Parathyroid adenoma (tissue), 2 donors: ENCODE results near the gene CLCN6.

Experiments
- H2AFZ ChIP-seq: fragments of 300-600 bp; sonication (generic); one replicate; pipeline ENCODE4 v1.7.0; 2017; ENCODE audit warnings: antibody characterized with exemption, mild to moderate bottlenecking
- H3K27ac ChIP-seq: fragments of 300-600 bp; sonication (generic); one replicate; pipeline ENCODE4 v1.7.0; 2017
- H3K27me3 ChIP-seq: fragments of 300-600 bp; sonication (generic); one replicate; pipeline ENCODE4 v1.7.0; 2017; ENCODE audit warnings: low read length; ENCODE audit not compliant: control insufficient read depth, insufficient read depth
- H3K36me3 ChIP-seq: fragments of 300-600 bp; sonication (generic); one replicate; pipeline ENCODE4 v1.7.0; 2017; ENCODE audit warnings: low read length; ENCODE audit not compliant: control insufficient read depth, insufficient read depth
- H3K4me1 ChIP-seq: fragments of 300-600 bp; sonication (generic); one replicate; pipeline ENCODE4 v1.7.0; 2017; ENCODE audit warnings: control low read depth
- H3K4me2 ChIP-seq: fragments of 300-600 bp; sonication (generic); one replicate; pipeline ENCODE4 v1.7.0; 2017; ENCODE audit warnings: low read length
- H3K4me3 ChIP-seq: fragments of 300-600 bp; sonication (generic); one replicate; pipeline ENCODE4 v1.7.0; 2017; ENCODE audit warnings: low read depth, low read length
- H3K79me2 ChIP-seq: fragments of 300-600 bp; sonication (generic); one replicate; pipeline ENCODE4 v1.7.0; 2017; ENCODE audit warnings: control low read depth
- H3K9ac ChIP-seq: fragments of 300-600 bp; sonication (generic); one replicate; pipeline ENCODE4 v1.7.0; 2017; ENCODE audit warnings: mild to moderate bottlenecking
- H3K9me3 ChIP-seq: fragments of 300-600 bp; sonication (generic); one replicate; pipeline ENCODE4 v1.7.0; 2017; ENCODE audit warnings: low read length; ENCODE audit not compliant: control insufficient read depth
- TF ChIP-seq, protein P1 (sequence below): fragments of 300-600 bp; sonication (generic); IDR thresholded peaks from one replicate; pipeline ENCODE4 v1.7.0; 2017; ENCODE audit warnings: antibody characterized with exemption, mild to moderate bottlenecking
- donor health status: primary hyperparathyroidism.

The CLCN6 gene

GRCh38 chr1:11831945-11832725 lies 26.1 kb downstream of the CLCN6 start:
- Histone ChIP-seq H3K4me1 (no peaks in the 10 kb centered on the region), H2AFZ (no peak overlapping the region), H3K4me2 (no peak overlapping the region), H3K27ac (no peak overlapping the region), H3K27me3 (no peaks in the 10 kb centered on the region), H3K79me2 (no peaks in the 10 kb centered on the region), H3K4me3 (no peak overlapping the region), H3K36me3 (no peaks in the 10 kb centered on the region), H3K9ac (no peak overlapping the region), H3K9me3 (no peaks in the 10 kb centered on the region)
- TF ChIP-seq, protein P1, sequence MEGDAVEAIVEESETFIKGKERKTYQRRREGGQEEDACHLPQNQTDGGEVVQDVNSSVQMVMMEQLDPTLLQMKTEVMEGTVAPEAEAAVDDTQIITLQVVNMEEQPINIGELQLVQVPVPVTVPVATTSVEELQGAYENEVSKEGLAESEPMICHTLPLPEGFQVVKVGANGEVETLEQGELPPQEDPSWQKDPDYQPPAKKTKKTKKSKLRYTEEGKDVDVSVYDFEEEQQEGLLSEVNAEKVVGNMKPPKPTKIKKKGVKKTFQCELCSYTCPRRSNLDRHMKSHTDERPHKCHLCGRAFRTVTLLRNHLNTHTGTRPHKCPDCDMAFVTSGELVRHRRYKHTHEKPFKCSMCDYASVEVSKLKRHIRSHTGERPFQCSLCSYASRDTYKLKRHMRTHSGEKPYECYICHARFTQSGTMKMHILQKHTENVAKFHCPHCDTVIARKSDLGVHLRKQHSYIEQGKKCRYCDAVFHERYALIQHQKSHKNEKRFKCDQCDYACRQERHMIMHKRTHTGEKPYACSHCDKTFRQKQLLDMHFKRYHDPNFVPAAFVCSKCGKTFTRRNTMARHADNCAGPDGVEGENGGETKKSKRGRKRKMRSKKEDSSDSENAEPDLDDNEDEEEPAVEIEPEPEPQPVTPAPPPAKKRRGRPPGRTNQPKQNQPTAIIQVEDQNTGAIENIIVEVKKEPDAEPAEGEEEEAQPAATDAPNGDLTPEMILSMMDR = no peak

GRCh38 chr1:11833497-11833896 lies 27.5 kb downstream of the CLCN6 start:
- Histone ChIP-seq H3K36me3 (no peaks in the 10 kb centered on the region), H3K27me3 (no peaks in the 10 kb centered on the region), H3K79me2 (no peaks in the 10 kb centered on the region), H3K9ac (no peak overlapping the region), H3K4me3 (no peak overlapping the region), H3K27ac (no peak overlapping the region), H3K9me3 (no peaks in the 10 kb centered on the region), H3K4me1 (no peaks in the 10 kb centered on the region), H3K4me2 (no peak overlapping the region), H2AFZ (no peak overlapping the region)
- TF ChIP-seq, protein P1 = no peak

DNA sequence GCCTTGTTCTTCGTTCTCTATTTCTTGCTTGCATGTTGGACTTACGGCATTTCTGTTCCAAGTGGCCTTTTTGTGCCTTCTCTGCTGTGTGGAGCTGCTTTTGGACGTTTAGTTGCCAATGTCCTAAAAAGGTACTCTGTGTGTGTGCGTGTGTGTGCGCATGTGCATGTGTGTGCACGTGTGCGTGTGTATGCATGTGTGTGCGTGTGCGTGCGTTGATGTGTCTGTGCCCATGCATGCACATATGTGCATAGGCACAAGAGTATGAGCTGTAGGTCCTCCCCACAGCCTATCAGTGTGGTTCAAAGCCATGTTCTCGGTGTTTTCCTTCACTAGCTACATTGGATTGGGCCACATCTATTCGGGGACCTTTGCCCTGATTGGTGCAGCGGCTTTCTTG lies 27.9 kb downstream of the CLCN6 start:
- Histone ChIP-seq H3K27me3 (no peaks in the 10 kb centered on the region), H3K4me1 (no peaks in the 10 kb centered on the region), H3K4me2 (no peak overlapping the region), H3K27ac (no peak overlapping the region), H3K36me3 (no peaks in the 10 kb centered on the region), H3K9me3 (no peaks in the 10 kb centered on the region), H3K4me3 (no peak overlapping the region), H3K9ac (no peak overlapping the region), H3K79me2 (no peaks in the 10 kb centered on the region), H2AFZ (no peak overlapping the region)
- TF ChIP-seq, protein P1 = no peak

DNA sequence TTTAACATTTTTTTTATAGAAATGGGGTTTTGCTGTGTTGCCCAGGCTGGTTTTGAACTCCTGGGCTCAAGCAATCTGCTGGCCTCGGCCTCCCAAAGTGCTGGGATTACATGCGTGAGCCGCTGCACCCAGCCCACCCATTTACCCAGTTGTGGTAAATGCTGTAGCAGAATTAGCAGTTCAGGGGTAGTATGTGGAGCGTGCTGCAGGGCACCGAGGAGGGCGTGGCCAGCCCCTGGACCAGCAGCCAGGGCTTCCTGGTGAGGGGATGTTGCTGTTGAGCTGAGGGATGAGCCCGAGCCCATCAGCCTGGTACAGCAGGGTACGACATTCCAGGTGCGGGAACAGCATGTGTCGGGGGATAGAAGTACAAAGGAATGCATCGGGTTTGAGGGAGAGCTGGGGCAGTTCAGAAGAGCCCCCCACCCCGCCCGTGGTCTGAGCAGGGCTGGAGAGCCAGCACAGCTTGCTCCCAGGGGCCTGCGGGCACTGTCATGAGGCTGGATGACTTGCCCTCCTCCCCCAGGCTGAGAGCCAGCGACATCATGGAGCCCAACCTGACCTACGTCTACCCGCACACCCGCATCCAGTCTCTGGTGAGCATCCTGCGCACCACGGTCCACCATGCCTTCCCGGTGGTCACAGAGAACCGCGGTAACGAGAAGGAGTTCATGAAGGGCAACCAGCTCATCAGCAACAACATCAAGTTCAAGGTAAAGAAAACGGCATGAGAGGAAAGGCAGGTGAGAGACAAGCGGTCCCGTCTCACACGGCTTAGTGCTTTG lies 29.6 kb downstream of the CLCN6 start:
- no peak overlapping the region for H3K4me2 ChIP-seq
- H2AFZ ChIP-seq = no peak overlapping the region
- no peaks in the 10 kb centered on the region for H3K27me3 ChIP-seq
- no peaks in the 10 kb centered on the region for H3K4me1 ChIP-seq
- H3K36me3 ChIP-seq = no peaks in the 10 kb centered on the region
- no peaks in the 10 kb centered on the region for H3K9me3 ChIP-seq
- H3K4me3 ChIP-seq = no peak overlapping the region
- H3K27ac ChIP-seq = no peak overlapping the region
- no peaks in the 10 kb centered on the region for H3K79me2 ChIP-seq
- TF ChIP-seq, protein P1 = no peak
- H3K9ac ChIP-seq = no peak overlapping the region
